Islet precursor cell (in vitro differentiated cells): ENCODE results near the gene CAPN13.
A peak's percentile ranks its signal among the peaks of the same experiment; 100 is the strongest.

Experiments used
- DNase-seq: peaks from one replicate; pipeline ENCODE4 v3.0.0-alpha.2; 2018

The CAPN13 gene

GRCh38 chr2:30764021-30764800, 43.0 kb downstream of the CAPN13 start:
- DNase-seq: no peak

GRCh38 chr2:30763151-30763660, 44.0 kb downstream of the CAPN13 start:
- DNase-seq: no peak

GRCh38 chr2:30761226-30761625, 46.0 kb downstream of the CAPN13 start:
- no peak for DNase-seq

DNA sequence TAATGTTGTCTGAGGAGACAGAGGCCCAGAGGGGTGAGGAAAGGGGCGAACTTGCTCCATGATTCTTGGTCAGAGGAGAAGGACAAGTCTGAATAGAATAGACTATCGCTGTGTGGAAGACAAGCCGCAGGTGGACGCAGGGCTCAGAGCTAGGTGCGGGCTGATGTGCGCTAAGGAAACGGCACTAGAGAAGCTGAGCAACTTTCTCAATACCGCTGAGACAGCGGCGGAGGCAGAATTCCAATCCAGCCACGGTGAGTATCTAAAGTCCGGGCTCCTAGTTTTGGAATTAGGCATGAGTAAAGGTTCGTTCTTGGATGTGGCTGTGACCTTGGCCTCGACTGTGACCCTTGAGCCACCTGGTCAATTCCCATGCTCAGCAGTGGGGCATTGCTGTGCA, 47.8 kb downstream of the CAPN13 start:
- DNase-seq: no peak

DNA sequence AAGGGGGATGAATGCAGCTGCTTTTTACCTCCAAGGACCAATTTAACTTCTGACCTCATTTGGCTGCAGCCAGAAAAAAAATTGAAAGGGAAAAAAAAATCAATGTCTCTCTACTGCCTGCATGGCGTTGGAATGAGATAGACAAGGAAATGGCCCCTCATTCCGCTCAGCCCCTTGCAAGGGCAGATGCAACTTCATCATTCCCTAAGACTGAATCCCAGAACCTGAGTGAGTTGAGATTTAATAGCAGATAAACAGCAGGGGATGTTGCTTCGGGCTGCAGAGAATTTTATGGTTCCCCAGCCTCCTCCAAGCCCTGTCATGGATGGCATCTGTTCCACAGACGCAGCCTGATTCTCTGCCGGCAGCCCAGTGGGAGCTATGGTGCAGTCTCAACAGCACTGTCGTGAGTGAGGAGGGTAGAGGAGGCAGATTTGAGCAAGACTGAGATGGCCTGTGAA, 49.0 kb downstream of the CAPN13 start:
- no peak for DNase-seq

DNA sequence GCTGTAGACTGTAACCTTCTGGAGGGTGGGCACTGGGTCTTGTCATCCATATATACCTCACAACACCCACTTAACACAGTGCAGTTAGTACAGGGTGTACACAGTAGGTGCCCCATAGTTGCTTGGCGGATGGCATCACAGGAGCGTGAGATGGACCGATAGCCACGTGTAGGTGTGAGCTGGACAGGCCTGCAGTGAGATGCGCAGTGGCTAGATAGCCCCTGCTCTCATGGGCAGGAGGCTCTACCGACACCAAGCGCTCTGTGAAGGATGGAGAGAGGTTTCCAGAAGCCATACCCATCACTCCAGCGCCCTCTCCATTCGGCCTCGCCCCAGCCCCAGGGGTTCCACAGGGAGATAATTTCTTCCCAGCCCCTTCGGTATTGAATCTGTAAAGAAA, 49.5 kb downstream of the CAPN13 start:
- no peak for DNase-seq

- DNase-seq: peak; percentile 76
These were observed 50.3 kb downstream of the CAPN13 start for GRCh38 chr2:30756971-30757370.

DNA sequence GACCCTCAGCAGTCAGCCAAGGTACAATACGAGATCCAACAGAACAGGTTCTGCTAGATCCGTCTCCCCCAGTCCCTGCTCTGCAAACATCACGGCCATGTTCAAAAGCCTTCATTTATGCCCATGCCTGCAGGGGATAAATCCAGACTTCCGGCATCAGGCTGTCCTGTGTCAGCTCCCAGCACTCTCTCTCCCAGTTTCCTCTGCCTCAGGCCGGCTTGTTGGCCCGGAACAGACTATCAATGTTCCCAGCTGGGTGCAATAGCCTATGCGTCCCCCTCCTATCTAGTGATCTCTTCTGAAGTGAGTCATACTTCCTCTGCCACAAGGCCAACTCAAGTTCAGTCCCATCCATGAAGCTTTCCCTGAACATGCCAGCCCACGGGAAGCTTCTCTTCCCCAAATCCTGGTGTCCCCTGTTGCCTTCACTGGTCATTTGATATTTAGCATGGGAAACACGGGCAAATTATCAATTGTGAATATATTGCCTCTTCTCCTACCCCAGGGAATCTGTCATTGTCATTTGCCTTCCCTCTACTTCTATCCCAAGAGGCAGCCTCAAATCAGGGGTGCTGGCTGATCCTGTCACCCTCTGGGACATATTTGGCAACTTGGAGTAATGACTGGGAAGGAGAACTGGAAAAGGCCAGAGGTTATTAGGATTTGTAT, 51.1 kb downstream of the CAPN13 start:
- DNase-seq: peak; percentile 97

- DNase-seq: no peak
These were observed 53.6 kb downstream of the CAPN13 start for GRCh38 chr2:30753630-30754029.

DNA sequence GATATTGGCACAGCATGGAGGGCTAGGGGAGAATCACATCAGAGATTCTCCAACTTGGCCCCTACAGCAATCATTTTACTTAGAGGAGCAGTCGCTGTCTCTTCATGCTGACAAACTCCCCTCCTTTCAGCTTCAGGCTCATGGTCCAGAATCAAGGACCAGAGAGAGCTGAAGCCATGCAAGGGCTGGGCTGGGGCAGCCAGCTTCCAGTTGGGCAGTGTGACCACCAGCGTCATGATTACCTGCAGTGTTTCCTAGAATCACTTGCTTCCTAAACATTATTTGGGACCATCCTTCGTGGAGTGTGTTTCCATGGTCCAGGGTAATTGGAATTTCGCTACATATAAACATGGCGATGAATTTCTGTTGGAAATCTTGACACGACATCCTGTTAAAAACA, 54.4 kb downstream of the CAPN13 start:
- no peak for DNase-seq

GRCh38 chr2:30747206-30747605, 60.0 kb downstream of the CAPN13 start:
- no peak for DNase-seq

DNA sequence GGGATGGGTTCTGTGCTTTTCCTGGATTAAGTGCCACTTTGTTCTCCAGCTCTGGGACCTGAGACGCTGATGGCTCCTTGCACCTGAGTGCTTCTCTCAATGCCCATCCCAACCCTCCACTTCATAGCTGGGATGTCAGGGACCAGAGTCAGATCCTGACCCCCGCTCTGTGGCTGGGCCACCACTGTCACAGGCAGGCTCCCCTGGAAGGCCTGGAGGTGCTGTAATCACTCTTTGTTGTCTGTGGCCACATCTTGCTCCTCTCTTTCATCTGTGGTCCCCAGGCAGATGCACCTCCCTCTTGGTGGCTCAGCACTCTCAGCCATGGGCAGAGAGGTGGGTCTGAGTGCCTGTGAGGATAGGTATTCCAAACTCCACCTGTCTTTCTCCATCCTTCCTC, 62.4 kb downstream of the CAPN13 start:
- no peak for DNase-seq

DNA sequence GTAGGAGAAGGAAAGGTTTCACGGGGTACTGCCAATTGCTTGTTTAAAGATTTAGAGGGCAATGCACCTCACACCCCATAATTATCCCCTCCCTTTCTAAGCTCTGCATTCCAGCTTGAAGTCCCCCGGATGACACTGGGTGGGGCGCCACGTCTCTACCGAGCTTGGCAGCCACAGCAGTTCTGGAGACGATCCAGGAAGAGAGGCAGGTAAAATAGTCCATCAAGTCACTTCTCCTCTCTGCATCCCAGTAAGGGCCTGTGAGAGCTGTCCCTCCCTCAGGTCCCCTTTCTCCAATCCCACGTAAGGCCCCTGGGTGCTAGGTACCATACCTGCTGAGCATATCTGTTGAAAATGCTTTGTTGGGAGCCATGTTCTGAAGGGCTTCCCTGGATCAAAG, 65.7 kb downstream of the CAPN13 start:
- no peak for DNase-seq

DNA sequence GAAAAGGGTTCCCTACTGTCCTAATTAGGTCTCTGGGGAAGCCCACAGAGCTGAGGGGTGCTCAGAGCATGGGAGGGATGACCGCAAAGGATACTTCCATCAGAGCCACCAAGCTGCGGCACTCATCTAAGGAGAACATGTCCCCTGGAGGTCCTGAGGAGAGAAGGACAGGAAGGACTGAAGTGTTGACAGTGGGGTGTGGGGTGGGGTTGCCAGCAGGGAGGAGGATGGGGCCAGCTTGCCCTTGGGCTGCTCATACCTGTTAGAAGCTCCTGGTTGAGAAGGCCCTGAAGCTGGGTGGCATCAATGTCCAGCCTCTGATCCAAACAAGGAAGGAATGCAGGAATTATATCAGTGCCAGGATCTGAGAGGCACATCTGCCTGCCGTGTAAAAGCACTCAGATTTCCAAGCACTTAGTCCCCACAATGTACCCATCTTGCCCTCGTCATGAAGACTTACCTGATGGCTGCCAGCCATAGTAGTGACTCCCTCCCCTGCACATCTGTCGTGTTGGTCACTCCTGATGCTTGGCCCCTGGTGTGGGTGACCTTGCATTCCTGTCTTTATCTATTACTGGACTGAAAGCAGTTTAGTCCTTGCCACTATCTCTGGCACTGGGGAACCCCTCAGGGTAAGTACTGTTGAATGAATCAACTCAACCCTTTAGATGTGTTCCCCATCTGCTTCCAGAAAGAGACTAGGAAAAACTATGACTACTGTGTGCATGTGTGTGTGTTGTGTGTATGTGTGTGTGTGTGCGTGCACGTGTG, 68.9 kb downstream of the CAPN13 start:
- DNase-seq: no peak

GRCh38 chr2:30737326-30737610, 70.0 kb downstream of the CAPN13 start:
- no peak for DNase-seq

DNA sequence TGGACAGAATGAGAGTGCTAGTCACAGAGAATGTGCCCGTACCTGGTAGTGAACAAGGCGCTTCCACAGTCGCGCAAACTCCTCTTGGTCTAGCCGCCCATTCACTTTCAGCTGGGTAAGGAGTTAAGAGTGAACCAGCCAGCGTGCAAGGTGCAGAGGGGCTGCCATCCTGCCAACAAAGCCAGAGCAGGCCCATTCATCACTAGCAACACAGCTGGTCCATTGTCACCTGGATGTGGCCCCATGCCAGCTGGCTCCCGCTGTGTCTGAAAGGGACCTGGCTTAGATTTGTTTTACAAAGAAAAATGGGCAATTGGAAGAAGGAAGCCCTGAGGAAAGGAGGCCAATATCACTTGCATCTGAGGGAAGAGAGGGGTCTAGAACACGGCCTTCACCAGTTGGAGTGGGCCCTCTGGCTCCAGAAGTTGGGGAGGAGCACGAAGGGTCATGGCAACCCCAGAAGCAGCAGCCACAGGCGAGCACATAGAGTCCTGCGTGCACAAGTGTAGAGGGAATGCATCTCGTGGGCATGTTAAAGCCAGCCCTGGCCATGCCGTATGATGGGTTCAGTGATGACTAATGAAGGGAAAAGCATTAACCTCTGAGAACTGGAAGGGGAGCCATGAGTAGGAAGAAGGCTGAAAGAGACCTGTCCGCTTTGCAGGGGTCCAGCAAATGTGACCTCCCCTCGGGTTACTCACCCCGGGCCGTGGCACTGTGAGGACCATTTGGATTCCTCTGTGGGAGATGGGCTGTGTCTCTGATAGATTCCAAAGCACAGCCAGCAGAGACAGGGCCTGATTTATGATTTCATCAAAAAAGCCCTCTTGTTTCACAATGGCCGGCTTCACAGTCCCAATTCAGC, 70.6 kb downstream of the CAPN13 start:
- DNase-seq: no peak

- no peak for DNase-seq
These were observed 73.2 kb downstream of the CAPN13 start for GRCh38 chr2:30733876-30734520.

DNA sequence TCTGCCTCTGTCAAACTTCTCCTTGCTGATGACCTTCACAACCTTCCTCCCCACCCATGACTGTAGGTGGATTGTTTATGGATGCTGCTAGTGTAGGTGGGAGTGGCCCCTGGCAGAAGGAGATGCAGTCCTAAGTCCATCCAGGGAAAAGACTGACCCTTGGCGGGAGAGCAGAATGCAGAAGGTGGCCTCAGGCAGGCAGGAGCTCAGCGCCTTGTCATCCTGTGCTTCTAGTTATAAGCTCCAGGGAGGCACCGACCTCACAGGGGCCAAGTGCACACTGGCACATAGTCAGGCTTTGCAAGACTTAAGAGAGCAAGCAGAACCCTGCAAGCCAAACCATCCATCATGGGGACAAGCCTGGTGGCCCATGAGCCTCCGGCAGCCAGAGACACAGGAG, 74.4 kb downstream of the CAPN13 start:
- DNase-seq: no peak

DNA sequence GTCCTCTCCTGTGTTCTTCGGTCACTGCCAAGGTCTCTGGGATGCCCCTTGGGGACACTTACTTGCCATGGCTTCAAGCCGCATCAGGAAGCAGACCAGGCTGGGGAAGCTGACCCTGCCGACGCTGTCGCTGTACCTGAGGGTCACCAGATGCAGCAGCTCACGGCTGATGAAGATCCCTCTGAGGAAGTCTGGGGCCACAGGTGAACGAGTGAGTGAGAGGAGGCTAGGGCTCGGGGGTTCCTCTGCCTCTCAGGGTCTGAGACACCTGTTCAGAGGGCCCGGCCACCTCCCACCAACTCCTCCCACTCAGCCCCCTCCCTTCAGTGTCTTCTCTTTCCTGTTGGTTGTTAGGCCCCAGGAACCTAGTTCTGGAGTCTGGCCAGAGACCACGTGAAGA, 74.9 kb downstream of the CAPN13 start:
- DNase-seq: no peak

DNA sequence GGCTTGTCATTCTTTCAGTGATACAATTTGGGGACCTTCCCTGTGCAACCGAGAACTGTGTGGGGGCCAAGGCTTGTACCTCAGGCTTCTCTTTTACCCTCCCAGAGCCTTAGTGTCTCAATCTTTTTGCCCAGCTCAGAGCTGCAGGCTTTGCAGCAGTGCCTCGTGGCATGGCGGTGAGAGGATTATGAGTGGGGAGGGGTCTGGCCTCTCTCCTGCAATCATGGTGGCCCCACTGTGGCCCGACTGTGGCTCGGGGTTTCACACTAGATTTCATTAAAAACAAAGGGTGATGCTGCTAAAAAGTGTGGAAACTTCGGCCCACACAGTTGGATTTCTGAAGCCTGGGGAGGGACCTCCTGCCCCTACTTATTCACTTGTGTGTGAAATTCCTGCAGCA, 75.5 kb downstream of the CAPN13 start:
- DNase-seq: no peak

GRCh38 chr2:30730736-30731647, 76.3 kb downstream of the CAPN13 start:
- DNase-seq: no peak
